ENCODE data around the gene UBE2G2. TPM values are rescaled to one million over a fixed set of nuclear protein-coding genes. Genes with fewer than 3 reads are reported as not detected.
A peak's percentile ranks its signal among the peaks of the same experiment; 100 is the strongest.

The UBE2G2 gene
- total and polyA plus RNA-seq, 2 of the 4 experiments (the other 2 are of a cell fraction) = 65.4 to 91.7 TPM

DNA sequence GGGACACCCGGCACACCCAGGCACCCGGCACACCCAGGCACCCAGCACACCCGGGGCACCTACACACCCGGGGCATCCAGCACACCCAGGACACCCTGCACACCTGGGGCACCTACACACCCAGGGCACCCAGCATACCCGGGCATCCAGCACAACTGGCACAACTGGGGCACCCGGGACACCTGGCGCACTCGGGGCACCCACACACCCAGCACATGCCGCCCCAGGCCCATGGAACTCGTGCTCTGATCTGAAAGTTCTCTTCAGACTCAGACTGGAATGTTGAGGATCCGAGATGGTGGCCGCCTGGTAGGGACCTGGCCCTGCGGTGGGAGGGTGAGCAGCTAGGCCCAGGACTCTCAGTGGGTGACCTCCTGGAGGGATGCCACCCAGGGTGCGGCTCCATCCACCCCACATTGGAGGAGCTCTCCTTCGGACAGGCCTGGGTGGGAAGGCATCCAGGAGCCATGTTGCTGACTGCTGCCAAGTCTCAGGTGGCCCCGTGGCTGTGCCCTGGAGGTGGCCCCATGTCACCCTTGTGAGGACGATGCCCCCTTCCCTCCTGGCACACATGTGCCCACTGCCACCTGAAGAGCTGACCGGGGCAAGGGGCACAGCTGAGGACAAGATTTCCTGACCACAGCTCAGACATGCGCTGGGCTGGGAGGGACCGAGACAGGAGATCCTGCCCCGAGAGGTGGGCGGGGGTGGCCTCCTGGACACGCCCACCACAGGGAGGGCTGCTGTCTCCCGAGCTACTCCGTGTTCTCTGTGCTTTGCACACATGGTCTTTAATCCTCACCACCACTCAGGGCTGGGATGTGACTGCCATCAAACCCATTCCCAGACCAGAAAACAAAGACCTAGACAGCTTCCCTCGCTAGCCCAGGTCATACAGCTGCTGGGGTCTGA is 37.0 kb downstream of the UBE2G2 start:
- CTCF ChIA-PET = interaction anchor here (0.6 kb wide), 1 partner anchor 249 kb away, joined by 3 read pairs; no protein-coding TSS in a partner anchor
- H2BK120ac ChIP-seq (ENCODE audit: low read depth, low read length) = no peak overlapping the region
- WGBS, 2 experiments (ENCODE audit: extremely low coverage in 2 of 2, insufficient read length in 1 of 2) = 80% methylated on average over 9 of the region's 26 CpGs; no CpG with 5 or more reads in 1 of the 2 experiments
- intact Hi-C loops (cut with micrococcal nuclease) = no loop called here
- no peak overlapping the region for H3K23ac ChIP-seq (ENCODE audit: low read depth, low read length)
- no peak overlapping the region for H3K4me2 ChIP-seq (ENCODE audit: low read depth, low read length)
- no peak overlapping the region for H2BK5ac ChIP-seq (ENCODE audit: low read depth, low read length, poor library complexity, severe bottlenecking)
- H3K4me3 ChIP-seq (ENCODE audit: insufficient read depth, low read depth, low read length) = no peak overlapping the region
- no peak overlapping the region for H4K5ac ChIP-seq (ENCODE audit: low read depth, low read length)
- ATAC-seq (ENCODE audit: low read depth) (peak; percentile 28; the same call in 1 of the 2 replicates), DNase-seq (no peak)
- no peaks in the 10 kb centered on the region for H3K79me1 ChIP-seq (ENCODE audit: low read depth in 1 of 2, low read length in 2 of 2)
- no peaks in the 10 kb centered on the region for H3K9me3 ChIP-seq (ENCODE audit: control insufficient read depth, insufficient read depth, low read length)
- BruUV-seq (replicated peaks) = no TSS peak
- no peaks in the 10 kb centered on the region for H3K4me1 ChIP-seq (ENCODE audit: control insufficient read depth, insufficient read depth, low read length)
- no peak overlapping the region for H3K9ac ChIP-seq (ENCODE audit: low read depth, low read length)
- no peak overlapping the region for H4K91ac ChIP-seq (ENCODE audit: insufficient read depth, low read depth, low read length)
- peak overlapping the region; percentile 55 for H2AK9ac ChIP-seq (replicated peaks; ENCODE audit: low read depth, low read length, poor library complexity)
- H3K56ac ChIP-seq (ENCODE audit: extremely low read depth, insufficient read depth, low read length) = no peak overlapping the region
- H2AFZ ChIP-seq (replicated peaks; ENCODE audit: low read length, poor library complexity) = no peak overlapping the region
- no peaks in the 10 kb centered on the region for H3K9me1 ChIP-seq (ENCODE audit: insufficient read depth, low read length)
- no peak overlapping the region for H3K18ac ChIP-seq (ENCODE audit: low read depth, low read length)
- H4K20me1 ChIP-seq (ENCODE audit: insufficient read depth, low read length) = no peaks in the 10 kb centered on the region; the same call in none of the 2 replicates
- no peak overlapping the region for H3K14ac ChIP-seq (replicated peaks; ENCODE audit: low read depth, low read length)
- H3K27me3 ChIP-seq (ENCODE audit: control insufficient read depth, insufficient read depth, low read length) = no peaks in the 10 kb centered on the region; the same call in 1 of the 2 replicates
- H3K4ac ChIP-seq (ENCODE audit: low read depth, low read length) = no peak overlapping the region
- dilution Hi-C loops (cut with HindIII; ENCODE audit: low sequenced_read_pairs, unreplicated experiment) = no loop called here
- H2BK15ac ChIP-seq (ENCODE audit: low read depth, low read length) = no peak overlapping the region
- in situ Hi-C loops (cut with MboI; ENCODE audit: low sequenced_read_pairs) = no loop called here
- no peak overlapping the region for H2BK20ac ChIP-seq (ENCODE audit: low read depth, low read length)
- H3K27ac ChIP-seq (ENCODE audit: insufficient read depth, low read length) = no peak overlapping the region
- peaks cover 1% of the 10 kb centered on the region for H3K36me3 ChIP-seq (ENCODE audit: control insufficient read depth, insufficient read depth, low read length)
- no peak overlapping the region for H2AK5ac ChIP-seq (ENCODE audit: low read depth, low read length)
- POLR2A ChIA-PET (ENCODE audit: unreplicated experiment) = no interaction called here
- no peak overlapping the region for H4K8ac ChIP-seq (ENCODE audit: low read depth in 2 of 2, low read length in 2 of 2)
- TF ChIP-seq, protein P1, sequence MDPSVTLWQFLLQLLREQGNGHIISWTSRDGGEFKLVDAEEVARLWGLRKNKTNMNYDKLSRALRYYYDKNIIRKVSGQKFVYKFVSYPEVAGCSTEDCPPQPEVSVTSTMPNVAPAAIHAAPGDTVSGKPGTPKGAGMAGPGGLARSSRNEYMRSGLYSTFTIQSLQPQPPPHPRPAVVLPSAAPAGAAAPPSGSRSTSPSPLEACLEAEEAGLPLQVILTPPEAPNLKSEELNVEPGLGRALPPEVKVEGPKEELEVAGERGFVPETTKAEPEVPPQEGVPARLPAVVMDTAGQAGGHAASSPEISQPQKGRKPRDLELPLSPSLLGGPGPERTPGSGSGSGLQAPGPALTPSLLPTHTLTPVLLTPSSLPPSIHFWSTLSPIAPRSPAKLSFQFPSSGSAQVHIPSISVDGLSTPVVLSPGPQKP (IDR thresholded peaks at IDR 0.05; ENCODE audit: borderline replicate concordance, low read depth, low read length) = no peak
- TF ChIP-seq POLR2A (IDR thresholded peaks at IDR 0.05; ENCODE audit: low read depth, low read length) (no peak), CHD1 (IDR thresholded peaks at IDR 0.05; ENCODE audit: low read depth, low read length) (no peak), MXI1 (IDR thresholded peaks at IDR 0.05; ENCODE audit: borderline replicate concordance, low read depth, low read length) (no peak), MAZ (IDR thresholded peaks at IDR 0.05; ENCODE audit: borderline replicate concordance, low read depth, low read length) (no peak), RFX5 (IDR thresholded peaks at IDR 0.05; ENCODE audit: low read depth, low read length) (no peak), BHLHE40 (IDR thresholded peaks at IDR 0.05; ENCODE audit: low read depth, low read length) (no peak), RAD21 (IDR thresholded peaks at IDR 0.05; ENCODE audit: low read length) (no peak), RCOR1 (IDR thresholded peaks at IDR 0.05; ENCODE audit: insufficient replicate concordance, low read length) (no peak), NFE2L2 (IDR thresholded peaks at IDR 0.05; ENCODE audit: low read depth, low read length) (no peak), SMC3 (IDR thresholded peaks at IDR 0.05; ENCODE audit: low read depth, low read length) (no peak), MAFK (IDR thresholded peaks at IDR 0.05; ENCODE audit: low read depth, low read length) (no peak)
- TF ChIP-seq, protein P2, sequence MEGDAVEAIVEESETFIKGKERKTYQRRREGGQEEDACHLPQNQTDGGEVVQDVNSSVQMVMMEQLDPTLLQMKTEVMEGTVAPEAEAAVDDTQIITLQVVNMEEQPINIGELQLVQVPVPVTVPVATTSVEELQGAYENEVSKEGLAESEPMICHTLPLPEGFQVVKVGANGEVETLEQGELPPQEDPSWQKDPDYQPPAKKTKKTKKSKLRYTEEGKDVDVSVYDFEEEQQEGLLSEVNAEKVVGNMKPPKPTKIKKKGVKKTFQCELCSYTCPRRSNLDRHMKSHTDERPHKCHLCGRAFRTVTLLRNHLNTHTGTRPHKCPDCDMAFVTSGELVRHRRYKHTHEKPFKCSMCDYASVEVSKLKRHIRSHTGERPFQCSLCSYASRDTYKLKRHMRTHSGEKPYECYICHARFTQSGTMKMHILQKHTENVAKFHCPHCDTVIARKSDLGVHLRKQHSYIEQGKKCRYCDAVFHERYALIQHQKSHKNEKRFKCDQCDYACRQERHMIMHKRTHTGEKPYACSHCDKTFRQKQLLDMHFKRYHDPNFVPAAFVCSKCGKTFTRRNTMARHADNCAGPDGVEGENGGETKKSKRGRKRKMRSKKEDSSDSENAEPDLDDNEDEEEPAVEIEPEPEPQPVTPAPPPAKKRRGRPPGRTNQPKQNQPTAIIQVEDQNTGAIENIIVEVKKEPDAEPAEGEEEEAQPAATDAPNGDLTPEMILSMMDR (conservative IDR thresholded peaks at IDR 0.05; ENCODE audit: low read depth, low read length) = no peak
- TF ChIP-seq, protein P3, sequence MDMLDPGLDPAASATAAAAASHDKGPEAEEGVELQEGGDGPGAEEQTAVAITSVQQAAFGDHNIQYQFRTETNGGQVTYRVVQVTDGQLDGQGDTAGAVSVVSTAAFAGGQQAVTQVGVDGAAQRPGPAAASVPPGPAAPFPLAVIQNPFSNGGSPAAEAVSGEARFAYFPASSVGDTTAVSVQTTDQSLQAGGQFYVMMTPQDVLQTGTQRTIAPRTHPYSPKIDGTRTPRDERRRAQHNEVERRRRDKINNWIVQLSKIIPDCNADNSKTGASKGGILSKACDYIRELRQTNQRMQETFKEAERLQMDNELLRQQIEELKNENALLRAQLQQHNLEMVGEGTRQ (IDR thresholded peaks at IDR 0.05; ENCODE audit: low read depth, low read length) = no peak
